Panc1 (cell line): ENCODE measurements around the gene HPS5. TPM values are rescaled to one million over a fixed set of nuclear protein-coding genes. Genes with fewer than 3 reads are reported as not detected.

Source experiments
- ATAC-seq: fragments of 200-7000 bp; cut with Tn5 transposase; 2 replicates; pipeline ENCODE4 v1.9.1; 2020; ENCODE audit warnings: mild to moderate bottlenecking, moderate library complexity
- BruUV-seq: library from RNA; stranded (reverse); fragments of 400-500 nt; replicated peaks from 2 replicates; lab custom pipeline; 2021; lab: Mats Ljungman, UMichigan
- CTCF ChIA-PET: fragments of 300-600 bp; sonication (Branson Sonifier 250); formaldehyde crosslinking; loops from one replicate; lab custom pipeline; 2022; ENCODE audit warnings: antibody characterized with exemption; lab: Charles Lee
- POLR2A ChIA-PET: fragments of 300-600 bp; sonication (Branson Sonifier 250); formaldehyde crosslinking; loops from one replicate; lab custom pipeline; 2022; ENCODE audit warnings: antibody characterized with exemption; lab: Charles Lee
- DNase-seq: peaks from one replicate; pipeline ENCODE4 v3.0.0-alpha.2; 2010; ENCODE audit warnings: low read depth, low spot score
- H3K27ac ChIP-seq: 2 replicates; pipeline ENCODE4 v1.5.1; 2011; ENCODE audit warnings: mild to moderate bottlenecking, low read length, inconsistent platforms
- H3K27me3 ChIP-seq: fragments of 200-500 bp; sonication (Bioruptor generic); 2 replicates; pipeline ENCODE4 v1.6.0; 2014; ENCODE audit warnings: low read length, inconsistent platforms; ENCODE audit not compliant: control insufficient read depth, insufficient read depth
- H3K36me3 ChIP-seq: fragments of 200-500 bp; sonication (Bioruptor generic); 2 replicates; pipeline ENCODE4 v1.5.1; 2014; ENCODE audit warnings: inconsistent platforms, mild to moderate bottlenecking, low read length, moderate library complexity; ENCODE audit not compliant: control insufficient read depth, insufficient read depth
- H3K4me1 ChIP-seq: 2 replicates; pipeline ENCODE4 v1.5.1; 2011; ENCODE audit warnings: inconsistent platforms, mild to moderate bottlenecking, low read length, moderate library complexity; ENCODE audit not compliant: control insufficient read depth, insufficient read depth
- H3K4me3 ChIP-seq, 2 experiments: 2 replicates each; pipeline ENCODE4 v1.5.1; 2011 to 2012; ENCODE audit warnings: low read depth in 2 of 2, low read length in 2 of 2, mild to moderate bottlenecking in 2 of 2, inconsistent platforms in 1 of 2, moderate library complexity in 1 of 2
- H3K9me3 ChIP-seq: fragments of 200-500 bp; sonication (Bioruptor generic); 2 replicates; pipeline ENCODE4 v1.5.1; 2014; ENCODE audit warnings: low read depth, mild to moderate bottlenecking, inconsistent platforms, low read length, moderate library complexity; ENCODE audit not compliant: control insufficient read depth, insufficient read depth
- CTCF ChIP-seq: fragments of 450-650 bp; IDR thresholded peaks from 2 replicates; pipeline ENCODE4 v1.5.1; 2017; ENCODE audit warnings: mild to moderate bottlenecking
- POLR2AphosphoS5 ChIP-seq: IDR thresholded peaks from 2 replicates; pipeline ENCODE4 v1.6.1; 2012; ENCODE audit warnings: mild to moderate bottlenecking, low read depth, low read length, moderate library complexity
- SIN3A ChIP-seq: IDR thresholded peaks from 2 replicates; pipeline ENCODE4 v1.6.1; 2012; ENCODE audit warnings: low read depth, mild to moderate bottlenecking, low read length, moderate library complexity, borderline replicate concordance; ENCODE audit not compliant: insufficient read depth
- TCF7L2 ChIP-seq: IDR thresholded peaks from 2 replicates; pipeline ENCODE4 v1.6.1; 2011; ENCODE audit warnings: mild to moderate bottlenecking, low read depth, low read length, inconsistent platforms
- in situ Hi-C: cut with HindIII; loops from 2 replicates; pipeline ENCODE4 v1.10.0; 2016; ENCODE audit warnings: low sequenced_read_pairs, low pct_unique_long_range_greater_than_20kb
- intact Hi-C: fragments of 100-400 bp; cut with micrococcal nuclease; formaldehyde crosslinking; loops from one replicate; pipeline ENCODE4 v1.10.0; 2022; ENCODE audit not compliant: unreplicated experiment
- total RNA-seq: library from RNA; stranded (reverse); gene quantifications from one replicate; pipeline ENCODE4 v1.2.1, GENCODE V29; 2021; ENCODE audit not compliant: unreplicated experiment
- TF ChIP-seq, protein P1 (sequence below), 2 experiments: IDR thresholded peaks; 2 replicates each; pipeline ENCODE4 v1.6.1; 2011 to 2012; ENCODE audit warnings: low read depth in 2 of 2, control low read depth in 1 of 2, low read length in 1 of 2, mild to moderate bottlenecking in 1 of 2, moderate library complexity in 1 of 2; ENCODE audit not compliant: insufficient read depth in 1 of 2

The HPS5 gene
- total RNA-seq, 1 experiment from 2014 or later, result 27.7 TPM

- H3K4me1 ChIP-seq, result no peaks in the 10 kb centered on the region; the same call in 1 of the 2 replicates
- no peak for DNase-seq
- peaks cover 19% of the 10 kb centered on the region for H3K36me3 ChIP-seq
- no peak for ATAC-seq
- intact Hi-C loops, result no loop called here
- no peak overlapping the region for H3K4me3 ChIP-seq
- ChIA-PET POLR2A (interaction anchor here (0.6 to 0.7 kb wide), 2 partner anchors 162 to 209 kb away, joined by 3 read pairs; no protein-coding TSS in a partner anchor), CTCF (no interaction called here)
- H3K27ac ChIP-seq, result no peak overlapping the region
- H3K9me3 ChIP-seq, result no peaks in the 10 kb centered on the region
- BruUV-seq, result no TSS peak
- TF ChIP-seq SIN3A, result no peak
- TF ChIP-seq CTCF, result no peak
- TF ChIP-seq, protein P1, sequence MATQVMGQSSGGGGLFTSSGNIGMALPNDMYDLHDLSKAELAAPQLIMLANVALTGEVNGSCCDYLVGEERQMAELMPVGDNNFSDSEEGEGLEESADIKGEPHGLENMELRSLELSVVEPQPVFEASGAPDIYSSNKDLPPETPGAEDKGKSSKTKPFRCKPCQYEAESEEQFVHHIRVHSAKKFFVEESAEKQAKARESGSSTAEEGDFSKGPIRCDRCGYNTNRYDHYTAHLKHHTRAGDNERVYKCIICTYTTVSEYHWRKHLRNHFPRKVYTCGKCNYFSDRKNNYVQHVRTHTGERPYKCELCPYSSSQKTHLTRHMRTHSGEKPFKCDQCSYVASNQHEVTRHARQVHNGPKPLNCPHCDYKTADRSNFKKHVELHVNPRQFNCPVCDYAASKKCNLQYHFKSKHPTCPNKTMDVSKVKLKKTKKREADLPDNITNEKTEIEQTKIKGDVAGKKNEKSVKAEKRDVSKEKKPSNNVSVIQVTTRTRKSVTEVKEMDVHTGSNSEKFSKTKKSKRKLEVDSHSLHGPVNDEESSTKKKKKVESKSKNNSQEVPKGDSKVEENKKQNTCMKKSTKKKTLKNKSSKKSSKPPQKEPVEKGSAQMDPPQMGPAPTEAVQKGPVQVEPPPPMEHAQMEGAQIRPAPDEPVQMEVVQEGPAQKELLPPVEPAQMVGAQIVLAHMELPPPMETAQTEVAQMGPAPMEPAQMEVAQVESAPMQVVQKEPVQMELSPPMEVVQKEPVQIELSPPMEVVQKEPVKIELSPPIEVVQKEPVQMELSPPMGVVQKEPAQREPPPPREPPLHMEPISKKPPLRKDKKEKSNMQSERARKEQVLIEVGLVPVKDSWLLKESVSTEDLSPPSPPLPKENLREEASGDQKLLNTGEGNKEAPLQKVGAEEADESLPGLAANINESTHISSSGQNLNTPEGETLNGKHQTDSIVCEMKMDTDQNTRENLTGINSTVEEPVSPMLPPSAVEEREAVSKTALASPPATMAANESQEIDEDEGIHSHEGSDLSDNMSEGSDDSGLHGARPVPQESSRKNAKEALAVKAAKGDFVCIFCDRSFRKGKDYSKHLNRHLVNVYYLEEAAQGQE (IDR thresholded peaks at IDR 0.05; ENCODE audit: insufficient read depth in 1 of 2, low read depth in 2 of 2, low read length in 1 of 2), result no peak
- TF ChIP-seq TCF7L2, result no peak
- TF ChIP-seq POLR2AphosphoS5, result no peak
- no peaks in the 10 kb centered on the region for H3K27me3 ChIP-seq
- in situ Hi-C loops, result no loop called here
These were observed 11.1 kb downstream of the HPS5 start for GRCh38 chr11:18310800-18311340.

GRCh38 chr11:18309691-18310090, 12.2 kb downstream of the HPS5 start:
- intact Hi-C loops (no loop called here), in situ Hi-C loops (no loop called here)
- Histone ChIP-seq H3K9me3 (no peaks in the 10 kb centered on the region), H3K27me3 (no peaks in the 10 kb centered on the region), H3K4me3 (no peak overlapping the region), H3K27ac (no peak overlapping the region), H3K4me1 (no peaks in the 10 kb centered on the region; the same call in 1 of the 2 replicates), H3K36me3 (peaks cover 25% of the 10 kb centered on the region)
- CTCF ChIA-PET, result no interaction called here
- ATAC-seq, result no peak
- TF ChIP-seq, protein P1 (IDR thresholded peaks at IDR 0.05; ENCODE audit: insufficient read depth in 1 of 2, low read depth in 2 of 2, low read length in 1 of 2), result no peak
- TF ChIP-seq POLR2AphosphoS5 (no peak), CTCF (no peak), TCF7L2 (no peak), SIN3A (no peak)
- no TSS peak for BruUV-seq
- DNase-seq, result no peak
- POLR2A ChIA-PET, result no interaction called here
